Peyer's patch (tissue), 4 donors: ENCODE data around the gene TOX2.

Experiments
- CTCF ChIP-seq, 6 experiments: fragments of 450-650 bp in 4 of 6; fragments of 200-600 bp in 2 of 6; sonication (generic) in 1 of 6; IDR thresholded peaks; one replicate each; pipeline ENCODE4 v1.5.1; 2017 to 2019; ENCODE audit warnings: antibody characterized with exemption in 6 of 6, mild to moderate bottlenecking in 3 of 6, moderate library complexity in 1 of 6
- POLR2A ChIP-seq, 2 donors: fragments of 450-650 bp; IDR thresholded peaks; one replicate each; pipeline ENCODE4 v1.5.1; 2017; ENCODE audit warnings: antibody characterized with exemption in 2 of 2, mild to moderate bottlenecking in 2 of 2, moderate library complexity in 2 of 2

- TF ChIP-seq POLR2A (IDR thresholded peaks at IDR 0.05): no peak
- no peak for TF ChIP-seq CTCF (IDR thresholded peaks at IDR 0.05)
Measured at GRCh38 chr20:43903953-43904826, 10.5 kb upstream of the TOX2 start.
